MM.1S (cell line): ENCODE results near the gene ZC3H15.

Source experiments
- DNase-seq: peaks from one replicate; pipeline ENCODE4 v3.0.0-alpha.2; 2015
- H2AFZ ChIP-seq: fragments of 300-600 bp; sonication (generic); 2 replicates; pipeline ENCODE4 v1.6.0; 2016; ENCODE audit warnings: antibody characterized with exemption, low read length
- H3F3A ChIP-seq: fragments of 300-600 bp; sonication (generic); 2 replicates; pipeline ENCODE4 v1.6.1; 2016; ENCODE audit warnings: mild to moderate bottlenecking, antibody characterized with exemption, low read length, moderate library complexity, mixed read lengths; ENCODE audit not compliant: insufficient read depth
- H3K27ac ChIP-seq: fragments of 300-600 bp; sonication (generic); 2 replicates; pipeline ENCODE4 v1.5.1; 2016; ENCODE audit warnings: mild to moderate bottlenecking, low read length
- H3K27me3 ChIP-seq: fragments of 300-600 bp; sonication (generic); replicated peaks from 2 replicates; pipeline ENCODE4 v1.6.0; 2016; ENCODE audit warnings: low read length; ENCODE audit not compliant: insufficient read depth
- H3K36me3 ChIP-seq: fragments of 300-600 bp; sonication (generic); replicated peaks from 2 replicates; pipeline ENCODE4 v1.6.1; 2016; ENCODE audit warnings: mild to moderate bottlenecking, low read length, mixed read lengths; ENCODE audit not compliant: insufficient read depth
- H3K4me1 ChIP-seq: fragments of 300-600 bp; sonication (generic); 2 replicates; pipeline ENCODE4 v1.6.1; 2016; ENCODE audit warnings: low read length, mixed read lengths
- H3K4me2 ChIP-seq: fragments of 300-600 bp; sonication (generic); 2 replicates; pipeline ENCODE4 v1.6.0; 2016; ENCODE audit warnings: low read depth, low read length
- H3K4me3 ChIP-seq: fragments of 300-600 bp; sonication (generic); 2 replicates; pipeline ENCODE4 v1.5.1; 2016; ENCODE audit warnings: low read length, mixed read lengths
- H3K79me2 ChIP-seq: fragments of 300-600 bp; sonication (generic); 2 replicates; pipeline ENCODE4 v1.6.1; 2016; ENCODE audit warnings: mixed run types, low read length, mixed read lengths
- H3K9ac ChIP-seq: fragments of 300-600 bp; sonication (generic); 2 replicates; pipeline ENCODE4 v1.6.1; 2016; ENCODE audit warnings: low read length, mixed read lengths
- H3K9me2 ChIP-seq: fragments of 300-600 bp; sonication (generic); replicated peaks from 2 replicates; pipeline ENCODE4 v1.6.1; 2016; ENCODE audit warnings: mild to moderate bottlenecking, low read length, mixed read lengths; ENCODE audit not compliant: insufficient read depth
- H3K9me3 ChIP-seq: fragments of 300-600 bp; sonication (generic); replicated peaks from 2 replicates; pipeline ENCODE4 v1.6.1; 2016; ENCODE audit warnings: mild to moderate bottlenecking, low read length, mixed read lengths; ENCODE audit not compliant: insufficient read depth
- H4K20me1 ChIP-seq: fragments of 300-600 bp; sonication (generic); 2 replicates; pipeline ENCODE4 v1.6.1; 2016; ENCODE audit warnings: mild to moderate bottlenecking, low read length, moderate library complexity, mixed read lengths; ENCODE audit not compliant: insufficient read depth
- CTCF ChIP-seq: fragments of 300-600 bp; sonication (generic); IDR thresholded peaks from 2 replicates; pipeline ENCODE4 v1.5.1; 2016; ENCODE audit warnings: antibody characterized with exemption, low read length, mixed read lengths
- EZH2 ChIP-seq: fragments of 300-600 bp; sonication (generic); optimal IDR thresholded peaks from 2 replicates; pipeline ENCODE3; 2017; ENCODE audit warnings: low read depth, mild to moderate bottlenecking, antibody characterized with exemption, low read length, mixed read lengths
- EZH2phosphoT487 ChIP-seq: fragments of 300-600 bp; sonication (generic); IDR thresholded peaks from 2 replicates; pipeline ENCODE4 v1.6.1; 2018; ENCODE audit warnings: antibody characterized with exemption, low read length

ZC3H15 gene

GRCh38 chr2:186497928-186498327, 11.9 kb downstream of the ZC3H15 start:
- DNase-seq = no peak
- no peaks in the 10 kb centered on the region for H3K27me3 ChIP-seq
- H3F3A ChIP-seq = no peaks in the 10 kb centered on the region
- peaks cover 79% of the 10 kb centered on the region for H3K79me2 ChIP-seq
- H3K9ac ChIP-seq = no peak overlapping the region
- no peak overlapping the region for H3K4me3 ChIP-seq
- H3K9me3 ChIP-seq = no peaks in the 10 kb centered on the region
- peaks cover 16% of the 10 kb centered on the region; the same call in 1 of the 2 replicates for H4K20me1 ChIP-seq
- H3K9me2 ChIP-seq = no peaks in the 10 kb centered on the region
- no peak overlapping the region for H2AFZ ChIP-seq
- H3K36me3 ChIP-seq = peaks cover 13% of the 10 kb centered on the region
- TF ChIP-seq EZH2phosphoT487 (no peak), EZH2 (no peak), CTCF (no peak)
- H3K4me1 ChIP-seq = no peaks in the 10 kb centered on the region
- no peak overlapping the region for H3K27ac ChIP-seq
- no peak overlapping the region for H3K4me2 ChIP-seq

GRCh38 chr2:186498834-186499233, 12.8 kb downstream of the ZC3H15 start:
- Histone ChIP-seq H3K4me2 (no peak overlapping the region), H3K4me1 (no peaks in the 10 kb centered on the region), H3K4me3 (no peak overlapping the region), H3K36me3 (peaks cover 13% of the 10 kb centered on the region), H2AFZ (no peak overlapping the region), H3K27ac (no peak overlapping the region), H3K27me3 (no peaks in the 10 kb centered on the region), H3K79me2 (peaks cover 70% of the 10 kb centered on the region), H3K9me3 (no peaks in the 10 kb centered on the region), H3K9me2 (no peaks in the 10 kb centered on the region), H3K9ac (no peak overlapping the region), H4K20me1 (peaks cover 8% of the 10 kb centered on the region; the same call in 1 of the 2 replicates), H3F3A (no peaks in the 10 kb centered on the region)
- DNase-seq = no peak
- TF ChIP-seq CTCF = no peak
- no peak for TF ChIP-seq EZH2phosphoT487
- no peak for TF ChIP-seq EZH2

- Histone ChIP-seq H3K4me1 (no peaks in the 10 kb centered on the region), H3K36me3 (peaks cover 24% of the 10 kb centered on the region; the same call in 1 of the 2 replicates), H3K9me2 (no peaks in the 10 kb centered on the region), H3K9me3 (no peaks in the 10 kb centered on the region), H3K79me2 (peaks cover 29% of the 10 kb centered on the region), H4K20me1 (peaks cover 4% of the 10 kb centered on the region; the same call in 1 of the 2 replicates), H3K4me2 (no peak overlapping the region), H2AFZ (no peak overlapping the region), H3K27me3 (no peaks in the 10 kb centered on the region), H3K27ac (no peak overlapping the region), H3F3A (no peaks in the 10 kb centered on the region), H3K4me3 (no peak overlapping the region), H3K9ac (no peak overlapping the region)
- DNase-seq = no peak
- peak; percentile 57 for TF ChIP-seq CTCF
- TF ChIP-seq EZH2 = no peak
- no peak for TF ChIP-seq EZH2phosphoT487
Measured at GRCh38 chr2:186503827-186504606, 18.0 kb downstream of the ZC3H15 start.
